GM10847 (cell line): ENCODE measurements around the gene WRNIP1.
A peak's percentile ranks its signal among the peaks of the same experiment; 100 is the strongest.

Experiments used
- POLR2A ChIP-seq: IDR thresholded peaks from 2 replicates; pipeline ENCODE4 v1.6.1; 2011; ENCODE audit not compliant: insufficient read length; ENCODE audit errors: extremely low read depth

The WRNIP1 gene

GRCh38 chr6:2750832-2751231 lies 14.4 kb upstream of the WRNIP1 start, which contains the start of gene MYLK4:
Gene MYLK4, minus strand, starts transcription at chr6:2750922. Its CDS starts 1,628 bp downstream, at chr6:2749294.
- TF ChIP-seq POLR2A, result no peak

- no peak for TF ChIP-seq POLR2A
These were observed 13.3 kb upstream of the WRNIP1 start for GRCh38 chr6:2751871-2752270.

- no peak for TF ChIP-seq POLR2A
These were observed 12.6 kb upstream of the WRNIP1 start for GRCh38 chr6:2752477-2753109.

- no peak for TF ChIP-seq POLR2A
These were observed 12.1 kb upstream of the WRNIP1 start for GRCh38 chr6:2753110-2753489.

GRCh38 chr6:2753743-2754142 lies 11.4 kb upstream of the WRNIP1 start:
- no peak for TF ChIP-seq POLR2A

GRCh38 chr6:2754393-2754792 lies 10.8 kb upstream of the WRNIP1 start:
- TF ChIP-seq POLR2A, result no peak

GRCh38 chr6:2754911-2755310 lies 10.3 kb upstream of the WRNIP1 start:
- TF ChIP-seq POLR2A, result no peak

GRCh38 chr6:2755456-2755855 lies 9.7 kb upstream of the WRNIP1 start:
- TF ChIP-seq POLR2A, result no peak

GRCh38 chr6:2756241-2756640 lies 9.0 kb upstream of the WRNIP1 start:
- TF ChIP-seq POLR2A, result no peak

GRCh38 chr6:2756687-2757224 lies 8.4 kb upstream of the WRNIP1 start:
- TF ChIP-seq POLR2A, result no peak

- no peak for TF ChIP-seq POLR2A
These were observed 6.2 kb upstream of the WRNIP1 start for GRCh38 chr6:2758980-2759379.

GRCh38 chr6:2760882-2761842 lies 4.0 kb upstream of the WRNIP1 start:
- TF ChIP-seq POLR2A, result no peak

GRCh38 chr6:2763345-2763841 lies 1.8 kb upstream of the WRNIP1 start:
- TF ChIP-seq POLR2A, result no peak

- TF ChIP-seq POLR2A, result no peak
These were observed 1.2 kb upstream of the WRNIP1 start for GRCh38 chr6:2763876-2764540.

GRCh38 chr6:2764610-2765165 lies 505 bp upstream of the WRNIP1 start:
- TF ChIP-seq POLR2A, result peak; percentile 79
